NB4 (cell line): ENCODE results near the gene FBN3.
A peak's percentile ranks its signal among the peaks of the same experiment; 100 is the strongest.

ENCODE experiments used
- POLR2A ChIP-seq: IDR thresholded peaks from 2 replicates; pipeline ENCODE4 v1.6.1; 2011; ENCODE audit warnings: mild to moderate bottlenecking; ENCODE audit not compliant: insufficient read length; ENCODE audit errors: extremely low read depth
- TF ChIP-seq, protein P1 (sequence below): IDR thresholded peaks from one replicate; pipeline ENCODE4 v1.5.1; 2012; ENCODE audit warnings: low read depth, low read length

DNA sequence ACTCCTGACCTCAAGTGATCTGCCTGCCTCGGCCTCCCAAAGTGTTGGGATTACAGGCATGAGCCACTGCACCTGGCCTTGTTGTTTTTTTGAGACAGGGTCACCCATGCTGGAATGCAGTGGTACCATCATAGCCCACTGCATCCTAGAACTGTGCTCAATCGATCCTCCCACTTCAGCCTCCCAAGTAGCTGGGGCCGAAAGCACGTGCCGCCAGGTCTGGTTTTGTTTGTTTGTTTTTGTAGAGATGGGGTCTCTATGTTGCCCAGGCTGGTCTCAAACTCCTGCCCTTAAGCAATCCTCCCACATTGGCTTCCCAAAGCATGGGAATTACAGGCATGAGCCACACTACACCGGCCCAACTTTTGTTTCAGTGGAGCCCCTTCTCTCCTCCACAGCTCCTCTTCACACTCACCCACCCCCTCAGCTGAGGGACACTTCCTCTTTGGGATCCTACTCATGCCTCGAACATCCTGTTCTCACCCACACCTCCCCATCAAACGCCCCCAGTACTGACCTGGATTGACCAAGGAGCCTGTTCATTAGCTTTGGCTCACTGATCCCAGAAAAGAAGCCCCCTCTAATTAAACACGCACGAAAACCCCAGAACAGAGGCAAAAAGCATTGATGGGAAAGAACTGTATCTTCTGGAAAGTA, 47.0 kb upstream of the FBN3 start:
- TF ChIP-seq POLR2A = peak; percentile 20
- TF ChIP-seq, protein P1, sequence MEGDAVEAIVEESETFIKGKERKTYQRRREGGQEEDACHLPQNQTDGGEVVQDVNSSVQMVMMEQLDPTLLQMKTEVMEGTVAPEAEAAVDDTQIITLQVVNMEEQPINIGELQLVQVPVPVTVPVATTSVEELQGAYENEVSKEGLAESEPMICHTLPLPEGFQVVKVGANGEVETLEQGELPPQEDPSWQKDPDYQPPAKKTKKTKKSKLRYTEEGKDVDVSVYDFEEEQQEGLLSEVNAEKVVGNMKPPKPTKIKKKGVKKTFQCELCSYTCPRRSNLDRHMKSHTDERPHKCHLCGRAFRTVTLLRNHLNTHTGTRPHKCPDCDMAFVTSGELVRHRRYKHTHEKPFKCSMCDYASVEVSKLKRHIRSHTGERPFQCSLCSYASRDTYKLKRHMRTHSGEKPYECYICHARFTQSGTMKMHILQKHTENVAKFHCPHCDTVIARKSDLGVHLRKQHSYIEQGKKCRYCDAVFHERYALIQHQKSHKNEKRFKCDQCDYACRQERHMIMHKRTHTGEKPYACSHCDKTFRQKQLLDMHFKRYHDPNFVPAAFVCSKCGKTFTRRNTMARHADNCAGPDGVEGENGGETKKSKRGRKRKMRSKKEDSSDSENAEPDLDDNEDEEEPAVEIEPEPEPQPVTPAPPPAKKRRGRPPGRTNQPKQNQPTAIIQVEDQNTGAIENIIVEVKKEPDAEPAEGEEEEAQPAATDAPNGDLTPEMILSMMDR = no peak
